Peyer's patch (tissue), 4 donors: ENCODE results near the gene RPL32. TPM values are rescaled to one million over a fixed set of nuclear protein-coding genes. Genes with fewer than 3 reads are reported as not detected.

Source experiments
- DNase-seq, 3 donors: peaks; one replicate each; pipeline ENCODE4 v3.0.0-alpha.2; 2017 to 2019
- H3K27ac ChIP-seq, 4 donors: fragments of 200-600 bp; sonication (generic); one replicate each; pipeline ENCODE4 v1.5.1; 2016 to 2019
- H3K27me3 ChIP-seq, 2 donors: fragments of 200-600 bp; sonication (generic); one replicate each; pipeline ENCODE4 v1.5.1; 2019
- H3K36me3 ChIP-seq, 3 donors: fragments of 200-600 bp; sonication (generic); one replicate each; pipeline ENCODE4 v1.5.1; 2016 to 2019
- H3K4me1 ChIP-seq, 4 donors: fragments of 200-600 bp; sonication (generic); one replicate each; pipeline ENCODE4 v1.5.1; 2016 to 2019
- H3K4me3 ChIP-seq, 4 donors: fragments of 200-600 bp; sonication (generic); 1 replicate in 3 of 4; 2 replicates in 1 of 4; pipeline ENCODE4 v1.5.1; 2016 to 2019; ENCODE audit warnings: mild to moderate bottlenecking in 1 of 4
- H3K9me3 ChIP-seq, 4 donors: fragments of 200-600 bp; sonication (generic); one replicate each; pipeline ENCODE4 v1.5.1; 2016 to 2019; ENCODE audit warnings: mild to moderate bottlenecking in 1 of 4
- POLR2A ChIP-seq, 2 donors: fragments of 450-650 bp; IDR thresholded peaks; one replicate each; pipeline ENCODE4 v1.5.1; 2017; ENCODE audit warnings: antibody characterized with exemption in 2 of 2, mild to moderate bottlenecking in 2 of 2, moderate library complexity in 2 of 2
- total RNA-seq, 4 donors: library from RNA; depleted of rRNA; stranded (reverse); fragments of >200 nt; gene quantifications; one replicate each; pipeline ENCODE4 v1.1.0, GENCODE V29; 2016
- TF ChIP-seq, protein P1 (sequence below), 6 experiments: fragments of 450-650 bp in 4 of 6; fragments of 200-600 bp in 2 of 6; sonication (generic) in 1 of 6; IDR thresholded peaks; one replicate each; pipeline ENCODE4 v1.5.1; 2017 to 2019; ENCODE audit warnings: antibody characterized with exemption in 6 of 6, mild to moderate bottlenecking in 3 of 6, moderate library complexity in 1 of 6

RPL32 gene
- total RNA-seq, 4 donors from 2014 or later = 258 to 541 (median 430) TPM

DNA sequence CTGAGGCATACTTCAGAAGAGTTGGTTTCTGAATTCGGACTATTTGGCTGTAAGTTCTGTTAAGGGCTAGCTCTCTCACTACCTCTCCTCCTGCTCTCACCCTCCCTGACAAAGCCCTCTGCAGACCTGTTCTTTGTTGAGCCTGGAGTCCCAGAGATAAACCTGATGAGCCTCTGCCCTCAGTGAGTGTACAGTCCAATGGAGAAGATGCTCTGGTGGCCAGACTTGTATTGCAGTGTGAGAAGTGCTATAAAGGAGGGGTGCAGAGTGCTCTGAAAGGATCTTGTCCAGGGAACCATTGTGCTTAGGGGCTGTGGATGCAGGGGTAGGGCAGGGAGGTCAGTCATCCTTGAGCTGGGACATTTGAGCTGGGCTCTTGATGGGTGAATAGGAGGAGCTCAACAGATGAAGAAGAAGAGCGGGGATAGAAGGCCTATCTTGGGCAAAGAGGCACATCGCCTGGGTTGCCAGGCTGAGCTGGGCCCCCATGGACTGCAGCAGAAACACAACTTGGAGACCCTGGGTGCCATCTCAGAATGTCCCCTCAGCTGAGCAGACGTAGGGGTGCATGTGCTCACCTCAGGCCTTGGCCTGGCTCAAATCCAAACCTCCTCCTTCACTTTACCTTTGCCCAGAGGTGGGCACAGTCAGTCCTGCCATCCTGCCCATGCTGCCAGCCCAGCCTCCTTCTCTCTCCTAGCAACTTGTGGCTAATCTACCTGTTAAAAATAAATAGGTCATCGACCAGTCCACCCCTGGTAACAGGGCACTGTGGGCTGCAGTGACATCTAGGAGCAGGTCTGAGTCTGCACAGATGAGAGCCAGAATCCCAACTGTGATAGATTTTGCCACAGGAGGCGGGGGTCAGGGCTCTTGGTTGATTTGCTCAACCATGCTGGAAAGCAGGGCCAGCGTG lies 41.6 kb downstream of the RPL32 start:
- Histone ChIP-seq H3K27ac (no peak overlapping the region), H3K27me3 (no peaks in the 10 kb centered on the region), H3K9me3 (no peaks in the 10 kb centered on the region), H3K36me3 (no peaks in the 10 kb centered on the region), H3K4me1 (peaks cover 0 to 9% (median 0%) of the 10 kb centered on the region in 4 donors), H3K4me3 (no peak overlapping the region)
- DNase-seq = peak in 1 of 3 donors; percentile 30
- TF ChIP-seq, protein P1, sequence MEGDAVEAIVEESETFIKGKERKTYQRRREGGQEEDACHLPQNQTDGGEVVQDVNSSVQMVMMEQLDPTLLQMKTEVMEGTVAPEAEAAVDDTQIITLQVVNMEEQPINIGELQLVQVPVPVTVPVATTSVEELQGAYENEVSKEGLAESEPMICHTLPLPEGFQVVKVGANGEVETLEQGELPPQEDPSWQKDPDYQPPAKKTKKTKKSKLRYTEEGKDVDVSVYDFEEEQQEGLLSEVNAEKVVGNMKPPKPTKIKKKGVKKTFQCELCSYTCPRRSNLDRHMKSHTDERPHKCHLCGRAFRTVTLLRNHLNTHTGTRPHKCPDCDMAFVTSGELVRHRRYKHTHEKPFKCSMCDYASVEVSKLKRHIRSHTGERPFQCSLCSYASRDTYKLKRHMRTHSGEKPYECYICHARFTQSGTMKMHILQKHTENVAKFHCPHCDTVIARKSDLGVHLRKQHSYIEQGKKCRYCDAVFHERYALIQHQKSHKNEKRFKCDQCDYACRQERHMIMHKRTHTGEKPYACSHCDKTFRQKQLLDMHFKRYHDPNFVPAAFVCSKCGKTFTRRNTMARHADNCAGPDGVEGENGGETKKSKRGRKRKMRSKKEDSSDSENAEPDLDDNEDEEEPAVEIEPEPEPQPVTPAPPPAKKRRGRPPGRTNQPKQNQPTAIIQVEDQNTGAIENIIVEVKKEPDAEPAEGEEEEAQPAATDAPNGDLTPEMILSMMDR (IDR thresholded peaks at IDR 0.05) = no peak
- no peak for TF ChIP-seq POLR2A (IDR thresholded peaks at IDR 0.05)

DNA sequence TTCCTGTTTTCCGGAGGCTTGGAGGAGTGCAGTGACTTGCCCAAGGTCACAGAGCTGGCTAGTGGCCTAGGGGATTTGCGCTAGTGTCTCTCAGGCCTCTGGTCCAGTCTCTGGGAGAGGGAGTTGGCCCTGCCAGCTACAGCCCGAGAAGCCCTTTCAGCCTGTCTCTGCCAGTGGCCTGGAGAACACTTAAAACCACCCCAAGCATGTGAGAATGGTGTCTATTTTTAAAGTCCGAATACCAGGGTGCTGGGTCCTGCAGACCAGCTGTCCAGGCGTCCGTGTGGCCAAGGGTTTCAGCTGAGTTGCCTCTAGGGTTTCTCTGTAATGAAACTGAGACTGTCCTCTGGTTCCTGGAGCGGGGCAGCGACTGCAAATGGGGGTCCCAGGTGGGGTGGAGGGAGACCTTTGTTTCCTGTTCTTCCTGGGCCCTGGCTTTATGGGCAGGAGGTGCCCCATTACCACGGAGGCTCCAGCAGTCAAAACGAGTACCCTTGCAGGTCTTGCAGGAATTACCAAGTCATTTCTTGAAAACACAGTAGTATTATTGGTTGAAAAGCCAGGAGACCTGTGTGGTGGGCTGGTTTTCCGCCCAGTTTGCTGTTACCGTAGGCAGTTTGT lies 42.7 kb downstream of the RPL32 start:
- H3K27ac ChIP-seq = no peak overlapping the region
- no peak for TF ChIP-seq POLR2A (IDR thresholded peaks at IDR 0.05)
- TF ChIP-seq, protein P1 (IDR thresholded peaks at IDR 0.05) = no peak
- peak in 1 of 3 donors; percentile 38 for DNase-seq

DNA sequence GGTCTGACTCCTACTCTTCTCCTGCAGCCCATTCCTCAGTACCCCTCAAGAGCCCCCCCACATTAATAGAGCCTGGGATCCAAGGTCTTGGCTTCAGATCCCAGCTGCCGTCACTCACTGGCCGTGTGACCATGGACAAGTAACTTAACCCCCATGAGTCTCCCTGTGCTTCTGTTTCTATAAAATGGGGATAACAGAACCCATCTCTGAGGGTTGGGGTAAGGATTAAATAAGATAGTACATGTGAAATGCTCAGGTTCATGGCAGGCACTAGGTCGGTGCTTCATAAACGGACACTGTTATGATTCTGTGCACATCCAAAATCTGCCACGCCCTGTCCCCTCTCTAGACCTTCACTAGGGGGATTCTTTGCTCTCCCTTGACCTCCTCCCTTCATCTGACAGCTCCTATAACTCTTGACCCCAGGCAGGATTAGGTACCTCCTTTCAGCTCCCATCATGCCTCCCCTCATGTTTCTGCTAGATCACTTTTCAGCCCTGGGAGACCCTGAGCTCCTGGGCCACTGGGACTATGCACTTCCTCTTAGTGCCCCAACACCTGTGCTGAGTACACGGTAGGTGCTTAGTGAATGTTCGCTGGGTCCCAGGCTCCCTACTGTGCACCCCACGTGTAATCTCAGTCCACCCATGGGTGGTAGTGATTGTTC lies 43.3 kb downstream of the RPL32 start:
- Histone ChIP-seq H3K4me1 (peaks cover 0 to 9% (median 0%) of the 10 kb centered on the region in 4 donors), H3K4me3 (no peak overlapping the region), H3K9me3 (no peaks in the 10 kb centered on the region), H3K36me3 (no peaks in the 10 kb centered on the region), H3K27me3 (no peaks in the 10 kb centered on the region), H3K27ac (no peak overlapping the region)
- peak in 1 of 3 donors; percentile 36 for DNase-seq
- TF ChIP-seq, protein P1 (IDR thresholded peaks at IDR 0.05) = no peak
- TF ChIP-seq POLR2A (IDR thresholded peaks at IDR 0.05) = no peak

More for the DNA sequence above, 42.7 kb downstream of the RPL32 start:
- Histone ChIP-seq H3K27me3 (no peaks in the 10 kb centered on the region), H3K4me3 (no peak overlapping the region), H3K9me3 (no peaks in the 10 kb centered on the region), H3K4me1 (peaks cover 0 to 9% (median 0%) of the 10 kb centered on the region in 4 donors), H3K36me3 (no peaks in the 10 kb centered on the region)

DNA sequence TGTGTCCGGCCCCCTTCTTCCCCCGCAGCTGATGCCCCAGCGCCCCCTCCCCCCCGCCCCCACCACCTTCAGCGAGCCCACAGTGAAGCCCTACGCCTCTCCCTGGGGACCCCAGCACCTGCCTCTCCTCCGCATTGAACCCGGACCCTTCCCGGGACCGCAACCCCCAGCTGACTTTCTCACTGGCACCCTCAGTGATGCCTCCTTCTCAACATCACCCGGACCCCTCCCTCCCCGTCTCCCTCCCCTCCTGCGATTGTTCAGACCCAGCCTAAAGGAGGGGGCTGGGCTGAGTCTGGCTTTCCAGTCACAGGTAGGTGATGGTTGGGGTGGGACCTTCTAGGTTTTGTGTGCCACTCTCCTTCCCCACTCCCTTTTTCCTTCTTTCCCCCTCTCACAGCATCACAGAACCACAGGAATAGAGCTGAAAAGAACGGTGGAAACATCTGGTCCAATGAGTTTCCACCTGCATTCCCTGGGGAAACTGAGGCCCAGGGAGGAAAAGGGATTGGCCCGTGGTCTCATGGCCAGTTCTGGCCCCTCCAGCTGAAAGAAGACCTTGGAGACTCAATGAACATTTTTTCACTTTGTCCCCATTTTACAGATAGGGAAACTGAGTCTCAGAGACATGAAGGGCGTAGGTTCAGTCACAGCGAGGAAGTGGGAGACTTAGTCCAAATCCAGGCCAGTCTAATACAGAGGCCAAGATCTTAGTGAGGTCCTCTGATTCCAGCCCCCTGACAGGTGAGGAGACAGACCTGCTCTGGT lies 44.1 kb downstream of the RPL32 start:
- H3K36me3 ChIP-seq = no peaks in the 10 kb centered on the region
- peak overlapping the region; percentile 35 to 72 (median 67) for H3K27ac ChIP-seq
- peak overlapping the region; percentile 51 to 66 (median 63) for H3K4me3 ChIP-seq
- no peaks in the 10 kb centered on the region for H3K9me3 ChIP-seq
- no peaks in the 10 kb centered on the region for H3K27me3 ChIP-seq
- peaks cover 0 to 9% (median 0%) of the 10 kb centered on the region in 4 donors for H3K4me1 ChIP-seq
- DNase-seq = peak in 1 of 3 donors; percentile 45
- no peak for TF ChIP-seq POLR2A (IDR thresholded peaks at IDR 0.05)
- TF ChIP-seq, protein P1 (IDR thresholded peaks at IDR 0.05) = no peak
